ENCODE measurements around the gene C1QTNF6. TPM values are rescaled to one million over a fixed set of nuclear protein-coding genes. Genes with fewer than 3 reads are reported as not detected.

The C1QTNF6 gene
- total RNA-seq, 1 experiment from 2014 or later, result 25.0 TPM

- peak overlapping the region in 1 of 2 experiments; percentile 9; a peak in 2 of 4 replicates for H3K4me3 ChIP-seq (ENCODE audit: low read depth in 2 of 2, low read length in 2 of 2)
- peak overlapping the region; percentile 94 for H3K27ac ChIP-seq (ENCODE audit: low read length)
- ChIA-PET POLR2A (no interaction called here), CTCF (interaction anchor here (1.4 kb wide), 1 partner anchor 62 kb away, joined by 3 read pairs; no protein-coding TSS in a partner anchor)
- TF ChIP-seq, protein P1, sequence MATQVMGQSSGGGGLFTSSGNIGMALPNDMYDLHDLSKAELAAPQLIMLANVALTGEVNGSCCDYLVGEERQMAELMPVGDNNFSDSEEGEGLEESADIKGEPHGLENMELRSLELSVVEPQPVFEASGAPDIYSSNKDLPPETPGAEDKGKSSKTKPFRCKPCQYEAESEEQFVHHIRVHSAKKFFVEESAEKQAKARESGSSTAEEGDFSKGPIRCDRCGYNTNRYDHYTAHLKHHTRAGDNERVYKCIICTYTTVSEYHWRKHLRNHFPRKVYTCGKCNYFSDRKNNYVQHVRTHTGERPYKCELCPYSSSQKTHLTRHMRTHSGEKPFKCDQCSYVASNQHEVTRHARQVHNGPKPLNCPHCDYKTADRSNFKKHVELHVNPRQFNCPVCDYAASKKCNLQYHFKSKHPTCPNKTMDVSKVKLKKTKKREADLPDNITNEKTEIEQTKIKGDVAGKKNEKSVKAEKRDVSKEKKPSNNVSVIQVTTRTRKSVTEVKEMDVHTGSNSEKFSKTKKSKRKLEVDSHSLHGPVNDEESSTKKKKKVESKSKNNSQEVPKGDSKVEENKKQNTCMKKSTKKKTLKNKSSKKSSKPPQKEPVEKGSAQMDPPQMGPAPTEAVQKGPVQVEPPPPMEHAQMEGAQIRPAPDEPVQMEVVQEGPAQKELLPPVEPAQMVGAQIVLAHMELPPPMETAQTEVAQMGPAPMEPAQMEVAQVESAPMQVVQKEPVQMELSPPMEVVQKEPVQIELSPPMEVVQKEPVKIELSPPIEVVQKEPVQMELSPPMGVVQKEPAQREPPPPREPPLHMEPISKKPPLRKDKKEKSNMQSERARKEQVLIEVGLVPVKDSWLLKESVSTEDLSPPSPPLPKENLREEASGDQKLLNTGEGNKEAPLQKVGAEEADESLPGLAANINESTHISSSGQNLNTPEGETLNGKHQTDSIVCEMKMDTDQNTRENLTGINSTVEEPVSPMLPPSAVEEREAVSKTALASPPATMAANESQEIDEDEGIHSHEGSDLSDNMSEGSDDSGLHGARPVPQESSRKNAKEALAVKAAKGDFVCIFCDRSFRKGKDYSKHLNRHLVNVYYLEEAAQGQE (IDR thresholded peaks at IDR 0.05; ENCODE audit: insufficient read depth in 1 of 2, low read depth in 2 of 2, low read length in 1 of 2), result peak; percentile 74 to 76; a peak in 3 of 4 replicates
- peak; percentile 35 for TF ChIP-seq CTCF (IDR thresholded peaks at IDR 0.05)
- TF ChIP-seq POLR2AphosphoS5 (IDR thresholded peaks at IDR 0.05; ENCODE audit: low read depth, low read length), result peak; percentile 45
- peak; percentile 68 for TF ChIP-seq TCF7L2 (IDR thresholded peaks at IDR 0.05; ENCODE audit: low read depth, low read length)
- no peak for TF ChIP-seq SIN3A (IDR thresholded peaks at IDR 0.05; ENCODE audit: borderline replicate concordance, insufficient read depth, low read depth, low read length)
- intact Hi-C loops (cut with micrococcal nuclease; ENCODE audit: unreplicated experiment), result loop anchor here (2.0 kb wide), 1 partner anchor 30 kb away; no protein-coding TSS in a partner anchor
- in situ Hi-C loops (cut with HindIII; ENCODE audit: low pct_unique_long_range_greater_than_20kb, low sequenced_read_pairs), result no loop called here
- H3K27me3 ChIP-seq (ENCODE audit: control insufficient read depth, insufficient read depth, low read length), result no peaks in the 10 kb centered on the region
- DNase-seq (ENCODE audit: low read depth, low spot score) (no peak), ATAC-seq (peak; percentile 61)
- BruUV-seq (replicated peaks), result no TSS peak
- H3K4me1 ChIP-seq (ENCODE audit: control insufficient read depth, insufficient read depth, low read length), result peaks cover 58% of the 10 kb centered on the region
- no peaks in the 10 kb centered on the region for H3K9me3 ChIP-seq (ENCODE audit: control insufficient read depth, insufficient read depth, low read depth, low read length)
- H3K36me3 ChIP-seq (ENCODE audit: control insufficient read depth, insufficient read depth, low read length), result no peaks in the 10 kb centered on the region
These were observed 8.7 kb upstream of the C1QTNF6 start for GRCh38 chr22:37196539-37197450.

GRCh38 chr22:37195921-37196320 lies 7.9 kb upstream of the C1QTNF6 start:
- Histone ChIP-seq H3K27ac (ENCODE audit: low read length) (peak overlapping the region; percentile 94), H3K4me3 (ENCODE audit: low read depth in 2 of 2, low read length in 2 of 2) (no peak overlapping the region), H3K27me3 (ENCODE audit: control insufficient read depth, insufficient read depth, low read length) (no peaks in the 10 kb centered on the region), H3K9me3 (ENCODE audit: control insufficient read depth, insufficient read depth, low read depth, low read length) (no peaks in the 10 kb centered on the region), H3K4me1 (ENCODE audit: control insufficient read depth, insufficient read depth, low read length) (peaks cover 62% of the 10 kb centered on the region), H3K36me3 (ENCODE audit: control insufficient read depth, insufficient read depth, low read length) (no peaks in the 10 kb centered on the region)
- ChIA-PET CTCF (no interaction called here), POLR2A (no interaction called here)
- TF ChIP-seq, protein P1 (IDR thresholded peaks at IDR 0.05; ENCODE audit: insufficient read depth in 1 of 2, low read depth in 2 of 2, low read length in 1 of 2), result no peak
- TF ChIP-seq SIN3A (IDR thresholded peaks at IDR 0.05; ENCODE audit: borderline replicate concordance, insufficient read depth, low read depth, low read length) (no peak), CTCF (IDR thresholded peaks at IDR 0.05) (no peak), TCF7L2 (IDR thresholded peaks at IDR 0.05; ENCODE audit: low read depth, low read length) (no peak), POLR2AphosphoS5 (IDR thresholded peaks at IDR 0.05; ENCODE audit: low read depth, low read length) (no peak)
- BruUV-seq (replicated peaks), result no TSS peak
- DNase-seq (ENCODE audit: low read depth, low spot score) (no peak), ATAC-seq (no peak)
- in situ Hi-C loops (cut with HindIII; ENCODE audit: low pct_unique_long_range_greater_than_20kb, low sequenced_read_pairs) (no loop called here), intact Hi-C loops (cut with micrococcal nuclease; ENCODE audit: unreplicated experiment) (loop anchor here (2.0 kb wide), 1 partner anchor 29 kb away; no protein-coding TSS in a partner anchor)

All from Panc1 (cell line).